Measurements from ENCODE around the gene EPS8.

Gene EPS8

GRCh38 chr12:15687583-15687982, 101.6 kb downstream of the EPS8 start:
- DNase-seq = no peak

DNA sequence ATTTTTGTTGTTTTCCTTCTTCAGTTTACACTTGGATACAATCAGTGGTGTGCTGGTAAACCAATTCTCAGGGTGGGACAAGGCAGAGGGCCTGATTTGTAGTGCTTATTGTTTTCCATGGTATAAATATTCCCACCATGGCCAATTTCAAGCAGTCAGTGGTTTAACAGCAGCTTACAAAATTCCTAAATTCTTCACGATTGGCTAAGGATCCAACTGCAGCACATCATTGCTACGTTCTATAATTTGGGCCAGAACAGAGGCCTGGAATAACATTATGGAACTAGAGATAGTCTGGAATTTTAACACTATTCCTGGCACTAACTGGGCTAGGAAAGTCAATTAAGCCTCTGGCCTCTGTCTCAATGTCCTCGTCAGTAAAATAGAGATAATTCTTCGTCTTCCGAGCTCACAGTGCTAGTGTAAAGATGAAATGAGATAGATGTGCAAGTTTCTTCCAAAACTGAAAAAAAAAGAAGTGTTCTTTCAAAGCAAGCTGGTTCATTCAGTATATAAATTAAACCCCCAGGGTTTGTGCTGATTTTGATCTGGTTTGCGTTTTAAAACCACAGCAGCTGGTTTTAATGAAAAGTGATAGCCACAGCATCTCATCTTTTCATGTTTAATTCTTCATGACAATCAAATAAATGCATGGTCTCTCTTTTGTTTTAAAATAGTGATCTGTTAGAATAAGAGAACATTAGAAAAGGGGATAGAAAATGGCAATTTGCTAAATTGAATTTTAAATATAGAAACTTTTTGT, 104.1 kb downstream of the EPS8 start:
- no peak for DNase-seq

GRCh38 chr12:15682826-15683225, 106.4 kb downstream of the EPS8 start:
- no peak for DNase-seq

- no peak for DNase-seq
These were observed 110.0 kb downstream of the EPS8 start for GRCh38 chr12:15679151-15679550.

- no peak for DNase-seq
These were observed 111.4 kb downstream of the EPS8 start for GRCh38 chr12:15677726-15678201.

- no peak for DNase-seq
These were observed 112.0 kb downstream of the EPS8 start for GRCh38 chr12:15677228-15677627.

- DNase-seq = no peak
These were observed 116.4 kb downstream of the EPS8 start for GRCh38 chr12:15672671-15673270.

- DNase-seq = no peak
These were observed 118.4 kb downstream of the EPS8 start for GRCh38 chr12:15670756-15671155.

- DNase-seq = no peak
These were observed 119.8 kb downstream of the EPS8 start for GRCh38 chr12:15669256-15669948.

GRCh38 chr12:15664491-15664890, 124.7 kb downstream of the EPS8 start:
- no peak for DNase-seq

GRCh38 chr12:15662983-15663659, 126.1 kb downstream of the EPS8 start:
- no peak for DNase-seq

- no peak for DNase-seq
These were observed 126.7 kb downstream of the EPS8 start for GRCh38 chr12:15662303-15662980.

- DNase-seq = no peak
These were observed 137.8 kb downstream of the EPS8 start for GRCh38 chr12:15651371-15651770.

GRCh38 chr12:15650399-15651128, 138.6 kb downstream of the EPS8 start:
- DNase-seq = no peak

- no peak for DNase-seq
These were observed 139.8 kb downstream of the EPS8 start for GRCh38 chr12:15649347-15649746.

GRCh38 chr12:15648558-15648957, 140.6 kb downstream of the EPS8 start:
- DNase-seq = no peak

DNA sequence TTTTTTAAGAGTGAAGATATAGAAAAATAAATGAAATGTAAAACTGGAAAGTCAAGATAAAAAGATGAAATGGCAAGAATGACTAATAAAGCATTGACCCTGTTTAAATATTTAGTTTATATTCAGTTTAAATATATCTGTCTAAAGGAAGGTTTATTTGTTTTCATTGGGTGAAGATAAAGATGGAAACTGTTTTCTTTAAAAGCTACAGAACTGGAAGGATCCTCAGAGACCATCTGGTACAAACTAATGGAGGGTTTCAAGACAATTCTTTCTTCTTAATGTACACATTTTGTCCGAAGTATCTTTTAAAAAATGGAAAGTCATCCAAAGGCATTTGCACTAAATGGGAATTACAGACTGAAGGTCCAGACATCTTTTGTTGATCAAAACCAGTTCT, 142.6 kb downstream of the EPS8 start:
- no peak for DNase-seq

DNA sequence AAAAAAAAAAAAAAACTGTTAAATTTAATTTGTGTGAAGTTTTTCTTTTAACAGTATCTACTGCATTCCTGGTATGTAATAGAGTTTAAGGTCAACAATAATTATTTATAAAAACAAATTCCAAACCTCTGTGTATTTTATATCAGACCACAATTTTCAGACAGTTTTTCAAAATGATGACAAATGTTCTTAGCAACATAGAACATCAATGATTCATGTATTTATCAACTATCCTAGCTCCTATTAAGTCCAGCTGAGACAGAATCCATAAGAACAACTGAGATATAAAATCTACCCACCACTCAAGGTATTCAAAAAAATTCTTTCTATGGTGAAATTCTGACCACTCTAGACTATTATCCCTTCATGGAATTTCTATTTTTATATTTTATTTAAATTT, 144.5 kb downstream of the EPS8 start:
- no peak for DNase-seq

DNA sequence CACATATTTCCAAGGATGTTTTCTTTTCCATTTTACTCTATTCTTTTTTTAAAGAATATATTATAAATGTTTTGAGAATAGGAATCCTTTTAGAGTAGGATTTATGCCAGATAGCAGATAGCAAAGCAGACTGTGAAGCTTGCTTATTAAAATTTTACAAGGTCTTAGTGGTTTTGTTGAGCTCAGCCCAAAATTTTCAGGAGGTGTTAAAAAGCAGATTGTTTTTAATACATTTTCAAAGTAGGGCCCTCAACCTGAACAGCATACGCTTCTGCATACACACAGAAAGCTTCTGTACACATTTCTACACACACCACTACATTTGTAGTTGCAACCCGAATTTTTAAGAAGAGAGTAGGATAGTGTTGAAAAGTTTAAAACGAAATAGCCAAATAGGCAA, 151.0 kb downstream of the EPS8 start:
- no peak for DNase-seq

DNA sequence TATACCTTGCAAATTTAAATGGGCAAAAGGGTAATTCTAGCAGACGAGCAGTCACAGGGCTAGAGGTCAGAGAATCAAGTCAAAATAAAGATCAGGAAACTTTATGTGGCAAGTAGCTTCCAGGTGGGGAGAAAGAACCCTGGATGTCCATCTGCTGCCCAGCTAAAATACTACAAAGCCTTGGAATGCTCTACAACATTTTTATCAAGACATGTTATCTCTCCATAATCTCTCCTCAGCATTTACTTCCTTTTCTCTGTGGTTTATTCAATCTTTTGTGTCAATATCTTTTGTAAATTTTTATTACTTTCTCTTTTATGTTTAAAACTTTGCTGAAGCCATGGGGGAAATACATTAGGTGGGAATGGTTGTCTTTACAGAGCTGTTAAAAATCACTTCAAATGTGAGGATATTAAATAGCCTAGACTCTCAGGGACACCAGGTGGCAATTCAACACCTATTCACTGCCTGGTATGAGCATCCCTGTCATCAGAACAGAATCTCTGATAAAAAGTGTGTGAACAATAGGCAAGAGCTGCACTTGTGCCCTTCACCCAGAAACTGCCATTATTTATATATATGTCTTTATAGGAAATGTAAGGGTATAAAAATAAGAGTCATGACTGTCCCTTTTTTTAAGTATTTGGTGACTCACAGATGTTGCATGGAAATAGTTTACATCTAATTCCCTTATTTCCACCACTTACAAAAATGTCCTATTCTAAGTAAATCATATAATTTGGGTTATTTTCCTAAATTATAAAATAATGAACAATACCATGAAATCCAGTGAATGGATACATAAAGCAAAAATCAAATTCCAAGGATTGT, 152.9 kb downstream of the EPS8 start:
- no peak for DNase-seq

GRCh38 chr12:15634010-15634683, 155.0 kb downstream of the EPS8 start:
- no peak for DNase-seq

All from NCI-H1092 treated with DMSO at 0.1 percent for 48 hours (cell line).